ENCODE measurements around the gene LAMA2.

DNA sequence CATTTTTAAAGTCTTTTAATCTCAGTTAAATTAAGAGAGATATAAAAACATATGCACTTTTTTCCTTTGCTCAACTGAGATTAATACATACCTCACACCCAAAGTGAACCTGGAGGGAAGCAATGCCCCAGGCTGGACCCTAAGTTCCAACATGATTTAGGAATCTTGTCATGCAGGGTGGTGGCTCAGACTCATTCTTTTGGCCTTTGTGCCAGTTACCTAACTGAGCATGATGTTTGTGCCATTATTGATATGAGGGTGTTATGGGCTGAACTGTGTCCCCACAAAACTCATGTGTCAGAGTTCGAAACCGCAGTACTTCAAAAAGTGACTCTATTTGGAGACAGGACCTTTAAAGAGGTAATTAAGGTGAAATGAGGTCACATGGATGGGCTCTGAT is 639.0 kb downstream of the LAMA2 start:
- TF ChIP-seq, protein P1, sequence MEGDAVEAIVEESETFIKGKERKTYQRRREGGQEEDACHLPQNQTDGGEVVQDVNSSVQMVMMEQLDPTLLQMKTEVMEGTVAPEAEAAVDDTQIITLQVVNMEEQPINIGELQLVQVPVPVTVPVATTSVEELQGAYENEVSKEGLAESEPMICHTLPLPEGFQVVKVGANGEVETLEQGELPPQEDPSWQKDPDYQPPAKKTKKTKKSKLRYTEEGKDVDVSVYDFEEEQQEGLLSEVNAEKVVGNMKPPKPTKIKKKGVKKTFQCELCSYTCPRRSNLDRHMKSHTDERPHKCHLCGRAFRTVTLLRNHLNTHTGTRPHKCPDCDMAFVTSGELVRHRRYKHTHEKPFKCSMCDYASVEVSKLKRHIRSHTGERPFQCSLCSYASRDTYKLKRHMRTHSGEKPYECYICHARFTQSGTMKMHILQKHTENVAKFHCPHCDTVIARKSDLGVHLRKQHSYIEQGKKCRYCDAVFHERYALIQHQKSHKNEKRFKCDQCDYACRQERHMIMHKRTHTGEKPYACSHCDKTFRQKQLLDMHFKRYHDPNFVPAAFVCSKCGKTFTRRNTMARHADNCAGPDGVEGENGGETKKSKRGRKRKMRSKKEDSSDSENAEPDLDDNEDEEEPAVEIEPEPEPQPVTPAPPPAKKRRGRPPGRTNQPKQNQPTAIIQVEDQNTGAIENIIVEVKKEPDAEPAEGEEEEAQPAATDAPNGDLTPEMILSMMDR (IDR thresholded peaks at IDR 0.05), result no peak
- no peak for TF ChIP-seq POLR2A (IDR thresholded peaks at IDR 0.05)

All from testis (tissue), 2 donors.